B cell (primary cell): Measurements from ENCODE around the gene TNXB.

Experiments
- EZH2 ChIP-seq: IDR thresholded peaks from 2 replicates; pipeline ENCODE4 v1.6.1; 2012; ENCODE audit warnings: borderline replicate concordance, low read depth, mild to moderate bottlenecking, moderate library complexity, low read length; ENCODE audit not compliant: insufficient read depth, poor library complexity, severe bottlenecking
- TF ChIP-seq, protein P1 (sequence below): fragments of 200-600 bp; IDR thresholded peaks from one replicate; pipeline ENCODE4 v1.8.0; 2022; ENCODE audit warnings: antibody characterized with exemption, mild to moderate bottlenecking

DNA sequence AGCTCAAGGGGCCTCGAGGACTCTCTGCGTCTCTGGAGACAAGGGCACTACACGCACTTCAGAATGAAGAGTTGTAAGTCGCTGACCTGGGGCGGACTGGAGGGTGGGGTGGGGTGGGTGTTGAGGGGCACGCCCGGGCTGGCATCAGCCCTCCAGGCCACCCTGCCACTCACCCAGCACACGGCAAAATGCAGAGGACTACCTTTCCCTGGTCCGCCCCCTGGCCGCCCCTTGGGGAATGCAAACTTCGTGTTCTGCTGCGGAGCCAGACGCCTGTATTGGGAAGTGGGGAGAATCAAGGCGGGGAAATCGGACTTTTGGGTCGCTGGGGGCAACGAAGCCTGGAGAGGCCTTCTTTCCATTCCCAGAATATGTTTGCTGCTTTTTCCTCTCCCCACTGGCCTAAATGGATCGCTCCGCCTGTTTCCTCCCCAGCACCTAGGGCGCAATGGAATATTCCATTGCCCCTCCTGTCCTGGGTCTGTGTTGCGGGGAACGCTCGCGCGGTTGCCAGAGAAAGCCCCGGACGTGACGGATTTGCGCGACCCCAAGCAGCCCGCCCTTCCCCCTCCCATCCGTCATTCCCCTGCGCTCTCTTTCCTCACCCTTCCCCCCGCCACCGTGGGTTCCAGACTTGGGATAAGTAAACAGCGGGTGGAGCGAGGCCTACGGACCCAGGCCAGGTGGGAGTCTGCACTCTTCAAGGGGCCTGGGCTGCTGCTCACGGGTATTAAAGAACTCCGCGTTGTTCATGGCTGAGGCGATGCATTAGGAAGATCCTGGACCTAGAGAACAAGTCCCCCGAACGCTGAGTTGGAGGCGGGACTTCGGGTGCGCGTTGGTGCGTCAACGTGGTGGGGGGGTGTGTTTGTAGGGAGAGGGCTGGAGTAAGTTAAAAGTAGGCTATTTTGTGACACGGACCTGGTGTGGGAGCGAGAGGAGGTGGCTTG, 44.7 kb upstream of the TNXB start, which contains the start of gene PPT2:
- TF ChIP-seq, protein P1, sequence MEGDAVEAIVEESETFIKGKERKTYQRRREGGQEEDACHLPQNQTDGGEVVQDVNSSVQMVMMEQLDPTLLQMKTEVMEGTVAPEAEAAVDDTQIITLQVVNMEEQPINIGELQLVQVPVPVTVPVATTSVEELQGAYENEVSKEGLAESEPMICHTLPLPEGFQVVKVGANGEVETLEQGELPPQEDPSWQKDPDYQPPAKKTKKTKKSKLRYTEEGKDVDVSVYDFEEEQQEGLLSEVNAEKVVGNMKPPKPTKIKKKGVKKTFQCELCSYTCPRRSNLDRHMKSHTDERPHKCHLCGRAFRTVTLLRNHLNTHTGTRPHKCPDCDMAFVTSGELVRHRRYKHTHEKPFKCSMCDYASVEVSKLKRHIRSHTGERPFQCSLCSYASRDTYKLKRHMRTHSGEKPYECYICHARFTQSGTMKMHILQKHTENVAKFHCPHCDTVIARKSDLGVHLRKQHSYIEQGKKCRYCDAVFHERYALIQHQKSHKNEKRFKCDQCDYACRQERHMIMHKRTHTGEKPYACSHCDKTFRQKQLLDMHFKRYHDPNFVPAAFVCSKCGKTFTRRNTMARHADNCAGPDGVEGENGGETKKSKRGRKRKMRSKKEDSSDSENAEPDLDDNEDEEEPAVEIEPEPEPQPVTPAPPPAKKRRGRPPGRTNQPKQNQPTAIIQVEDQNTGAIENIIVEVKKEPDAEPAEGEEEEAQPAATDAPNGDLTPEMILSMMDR, result no peak
- no peak for TF ChIP-seq EZH2
